Measurements from ENCODE around the gene WFS1.

GRCh38 chr4:6345866-6346265, 76.2 kb downstream of the WFS1 start:
- no peak for TF ChIP-seq CTCF (conservative IDR thresholded peaks at IDR 0.05; ENCODE audit: low read depth, low read length)
- TF ChIP-seq POLR2A (IDR thresholded peaks at IDR 0.05; ENCODE audit: low read depth, low read length), result no peak
- no peak for TF ChIP-seq RFX5 (IDR thresholded peaks at IDR 0.05; ENCODE audit: low read depth, low read length)
- no peak for TF ChIP-seq FOS (IDR thresholded peaks at IDR 0.05; ENCODE audit: low read depth, low read length)
- TF ChIP-seq RCOR1 (IDR thresholded peaks at IDR 0.05; ENCODE audit: insufficient replicate concordance, low read length), result no peak
- no peak for TF ChIP-seq RAD21 (IDR thresholded peaks at IDR 0.05; ENCODE audit: low read length)
- no peak for TF ChIP-seq MAFK (IDR thresholded peaks at IDR 0.05; ENCODE audit: low read depth, low read length)
- TF ChIP-seq, protein P1, sequence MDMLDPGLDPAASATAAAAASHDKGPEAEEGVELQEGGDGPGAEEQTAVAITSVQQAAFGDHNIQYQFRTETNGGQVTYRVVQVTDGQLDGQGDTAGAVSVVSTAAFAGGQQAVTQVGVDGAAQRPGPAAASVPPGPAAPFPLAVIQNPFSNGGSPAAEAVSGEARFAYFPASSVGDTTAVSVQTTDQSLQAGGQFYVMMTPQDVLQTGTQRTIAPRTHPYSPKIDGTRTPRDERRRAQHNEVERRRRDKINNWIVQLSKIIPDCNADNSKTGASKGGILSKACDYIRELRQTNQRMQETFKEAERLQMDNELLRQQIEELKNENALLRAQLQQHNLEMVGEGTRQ (IDR thresholded peaks at IDR 0.05; ENCODE audit: low read depth, low read length), result no peak
- TF ChIP-seq MAZ (IDR thresholded peaks at IDR 0.05; ENCODE audit: borderline replicate concordance, low read depth, low read length), result no peak
- no peak for TF ChIP-seq BHLHE40 (IDR thresholded peaks at IDR 0.05; ENCODE audit: low read depth, low read length)
- TF ChIP-seq SMC3 (IDR thresholded peaks at IDR 0.05; ENCODE audit: low read depth, low read length), result no peak

All from IMR-90 (cell line).